PC-3 (cell line): ENCODE data around the gene PMP22.

Experiments used
- EZH2 ChIP-seq: fragments of 300-600 bp; sonication (generic); IDR thresholded peaks from one replicate; pipeline ENCODE4 v1.6.1; 2017; ENCODE audit warnings: antibody characterized with exemption, mild to moderate bottlenecking, low read length; ENCODE audit not compliant: unreplicated experiment
- EZH2phosphoT487 ChIP-seq: fragments of 300-600 bp; sonication (generic); IDR thresholded peaks from 2 replicates; pipeline ENCODE4 v1.6.1; 2018; ENCODE audit warnings: mild to moderate bottlenecking, antibody characterized with exemption, low read length, borderline replicate concordance
- TF ChIP-seq, protein P1 (sequence below): fragments of 300-600 bp; sonication (generic); conservative IDR thresholded peaks from 2 replicates; pipeline ENCODE4 v1.5.1; 2017; ENCODE audit warnings: antibody characterized with exemption, low read depth, mild to moderate bottlenecking, low read length

DNA sequence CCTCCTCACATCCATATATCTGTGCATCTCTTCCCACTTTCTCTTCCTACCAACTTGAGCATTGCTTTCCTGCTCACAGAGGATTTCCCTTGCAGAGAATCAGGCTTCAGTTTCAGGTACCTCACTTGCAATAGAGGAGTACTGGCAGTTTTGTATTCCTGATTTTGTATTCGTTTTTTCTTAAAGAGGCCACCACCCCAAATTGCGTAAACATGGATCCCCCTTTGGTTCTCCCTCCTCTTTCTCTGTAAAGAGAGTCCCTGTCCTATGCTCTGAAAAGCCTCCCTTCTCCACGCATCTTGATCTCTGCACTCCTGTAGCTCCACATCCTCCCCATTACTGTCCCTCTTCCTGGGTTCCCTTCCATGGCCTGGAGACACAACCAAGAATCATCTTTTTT is 44.1 kb upstream of the PMP22 start:
- TF ChIP-seq, protein P1, sequence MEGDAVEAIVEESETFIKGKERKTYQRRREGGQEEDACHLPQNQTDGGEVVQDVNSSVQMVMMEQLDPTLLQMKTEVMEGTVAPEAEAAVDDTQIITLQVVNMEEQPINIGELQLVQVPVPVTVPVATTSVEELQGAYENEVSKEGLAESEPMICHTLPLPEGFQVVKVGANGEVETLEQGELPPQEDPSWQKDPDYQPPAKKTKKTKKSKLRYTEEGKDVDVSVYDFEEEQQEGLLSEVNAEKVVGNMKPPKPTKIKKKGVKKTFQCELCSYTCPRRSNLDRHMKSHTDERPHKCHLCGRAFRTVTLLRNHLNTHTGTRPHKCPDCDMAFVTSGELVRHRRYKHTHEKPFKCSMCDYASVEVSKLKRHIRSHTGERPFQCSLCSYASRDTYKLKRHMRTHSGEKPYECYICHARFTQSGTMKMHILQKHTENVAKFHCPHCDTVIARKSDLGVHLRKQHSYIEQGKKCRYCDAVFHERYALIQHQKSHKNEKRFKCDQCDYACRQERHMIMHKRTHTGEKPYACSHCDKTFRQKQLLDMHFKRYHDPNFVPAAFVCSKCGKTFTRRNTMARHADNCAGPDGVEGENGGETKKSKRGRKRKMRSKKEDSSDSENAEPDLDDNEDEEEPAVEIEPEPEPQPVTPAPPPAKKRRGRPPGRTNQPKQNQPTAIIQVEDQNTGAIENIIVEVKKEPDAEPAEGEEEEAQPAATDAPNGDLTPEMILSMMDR: no peak
- no peak for TF ChIP-seq EZH2phosphoT487
- TF ChIP-seq EZH2: no peak
